GM12878 (cell line): ENCODE results near the gene BBC3. TPM values are rescaled to one million over a fixed set of nuclear protein-coding genes. Genes with fewer than 3 reads are reported as not detected.
A peak's percentile ranks its signal among the peaks of the same experiment; 100 is the strongest.

Experiments
- ATF3 ChIP-seq: IDR thresholded peaks from 2 replicates; pipeline ENCODE4 v1.6.1; 2011; ENCODE audit warnings: low read depth, mild to moderate bottlenecking, low read length, moderate library complexity, borderline replicate concordance; ENCODE audit errors: extremely low read depth
- CREM ChIP-seq: IDR thresholded peaks from 2 replicates; pipeline ENCODE4 v1.6.1; 2014; ENCODE audit warnings: antibody characterized with exemption, low read depth
- E4F1 ChIP-seq: fragments of 450-650 bp; IDR thresholded peaks from 2 replicates; pipeline ENCODE4 v1.6.1; 2018; ENCODE audit warnings: borderline replicate concordance, mild to moderate bottlenecking; ENCODE audit not compliant: partially characterized antibody
- EP300 ChIP-seq, 2 experiments: fragments of 150-350 bp in 1 of 2; IDR thresholded peaks; 2 replicates each; pipeline ENCODE4 v1.6.1; 2011 to 2012; ENCODE audit warnings: low read depth in 2 of 2, low read length in 2 of 2, borderline replicate concordance in 1 of 2, improper control_type of control experiment in 1 of 2, inconsistent platforms in 1 of 2; ENCODE audit not compliant: control insufficient read depth in 1 of 2
- MEF2B ChIP-seq: fragments of 450-650 bp; IDR thresholded peaks from 2 replicates; pipeline ENCODE4 v1.6.1; 2018; ENCODE audit warnings: mild to moderate bottlenecking, moderate library complexity; ENCODE audit not compliant: partially characterized antibody, poor library complexity, severe bottlenecking
- NR2C1 ChIP-seq: fragments of 450-650 bp; IDR thresholded peaks from 2 replicates; pipeline ENCODE4 v1.6.1; 2017; ENCODE audit warnings: antibody characterized with exemption, mild to moderate bottlenecking, moderate library complexity
- ZSCAN29 ChIP-seq: fragments of 450-650 bp; IDR thresholded peaks from 2 replicates; pipeline ENCODE4 v1.6.1; 2017; ENCODE audit warnings: mild to moderate bottlenecking, moderate library complexity
- polyA plus RNA-seq, 11 experiments: library from polyadenylated mRNA; depleted of rRNA in 4 of 11; unstranded in 6 of 11; stranded (reverse) in 5 of 11; fragments of >200 nt; fragmentation: Nextera tagmentation in 4 of 11; fragmentation: Illumina TruSeq in 1 of 11; extraction: Ambion mirVana in 4 of 11; extraction: Trizol in 1 of 11; gene quantifications; 1 replicate in 1 of 11; 2 replicates in 10 of 11; pipeline versions ENCODE4 v1.2.1 to v1.2.3, GENCODE V29; 2011 to 2016; ENCODE audit warnings: inconsistent platforms in 2 of 11, missing spikeins in 2 of 11, low read depth in 1 of 11
- total RNA-seq, 4 experiments: library from RNA; depleted of rRNA in 3 of 4; stranded (reverse); fragments of >200 nt in 3 of 4; fragmentation: Illumina TruSeq in 1 of 4; extraction: Trizol in 1 of 4; gene quantifications; 2 replicates each; pipeline versions ENCODE4 v1.2.1 to v1.2.3, GENCODE V29; 2013 to 2021
- TF ChIP-seq, protein P1 (sequence below): fragments of 450-650 bp; IDR thresholded peaks from 2 replicates; pipeline ENCODE4 v1.6.1; 2017; ENCODE audit warnings: mild to moderate bottlenecking, moderate library complexity
- TF ChIP-seq, protein P2 (sequence below): fragments of 450-650 bp; formaldehyde crosslinking; IDR thresholded peaks from 2 replicates; pipeline ENCODE4 v1.4.0; 2020; ENCODE audit warnings: mild to moderate bottlenecking, moderate library complexity
- TF ChIP-seq, protein P3 (sequence below): fragments of 450-650 bp; IDR thresholded peaks from 2 replicates; pipeline ENCODE4 v1.6.1; 2017; ENCODE audit warnings: low read depth, mild to moderate bottlenecking, moderate library complexity
- TF ChIP-seq, protein P4 (sequence below): fragments of 450-650 bp; IDR thresholded peaks from 2 replicates; pipeline ENCODE4 v1.6.1; 2018; ENCODE audit warnings: mild to moderate bottlenecking, low read depth, moderate library complexity; ENCODE audit not compliant: partially characterized antibody

Gene BBC3
- total and polyA plus RNA-seq, 10 of the 15 experiments (the other 5 are each of a cell fraction or from before 2014, with no cell fraction given) = 0.10 to 17.9 (median 7.5) TPM

- TF ChIP-seq, protein P1, sequence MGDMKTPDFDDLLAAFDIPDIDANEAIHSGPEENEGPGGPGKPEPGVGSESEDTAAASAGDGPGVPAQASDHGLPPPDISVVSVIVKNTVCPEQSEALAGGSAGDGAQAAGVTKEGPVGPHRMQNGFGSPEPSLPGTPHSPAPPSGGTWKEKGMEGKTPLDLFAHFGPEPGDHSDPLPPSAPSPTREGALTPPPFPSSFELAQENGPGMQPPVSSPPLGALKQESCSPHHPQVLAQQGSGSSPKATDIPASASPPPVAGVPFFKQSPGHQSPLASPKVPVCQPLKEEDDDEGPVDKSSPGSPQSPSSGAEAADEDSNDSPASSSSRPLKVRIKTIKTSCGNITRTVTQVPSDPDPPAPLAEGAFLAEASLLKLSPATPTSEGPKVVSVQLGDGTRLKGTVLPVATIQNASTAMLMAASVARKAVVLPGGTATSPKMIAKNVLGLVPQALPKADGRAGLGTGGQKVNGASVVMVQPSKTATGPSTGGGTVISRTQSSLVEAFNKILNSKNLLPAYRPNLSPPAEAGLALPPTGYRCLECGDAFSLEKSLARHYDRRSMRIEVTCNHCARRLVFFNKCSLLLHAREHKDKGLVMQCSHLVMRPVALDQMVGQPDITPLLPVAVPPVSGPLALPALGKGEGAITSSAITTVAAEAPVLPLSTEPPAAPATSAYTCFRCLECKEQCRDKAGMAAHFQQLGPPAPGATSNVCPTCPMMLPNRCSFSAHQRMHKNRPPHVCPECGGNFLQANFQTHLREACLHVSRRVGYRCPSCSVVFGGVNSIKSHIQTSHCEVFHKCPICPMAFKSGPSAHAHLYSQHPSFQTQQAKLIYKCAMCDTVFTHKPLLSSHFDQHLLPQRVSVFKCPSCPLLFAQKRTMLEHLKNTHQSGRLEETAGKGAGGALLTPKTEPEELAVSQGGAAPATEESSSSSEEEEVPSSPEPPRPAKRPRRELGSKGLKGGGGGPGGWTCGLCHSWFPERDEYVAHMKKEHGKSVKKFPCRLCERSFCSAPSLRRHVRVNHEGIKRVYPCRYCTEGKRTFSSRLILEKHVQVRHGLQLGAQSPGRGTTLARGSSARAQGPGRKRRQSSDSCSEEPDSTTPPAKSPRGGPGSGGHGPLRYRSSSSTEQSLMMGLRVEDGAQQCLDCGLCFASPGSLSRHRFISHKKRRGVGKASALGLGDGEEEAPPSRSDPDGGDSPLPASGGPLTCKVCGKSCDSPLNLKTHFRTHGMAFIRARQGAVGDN = peak; percentile 48
- TF ChIP-seq E4F1 = peak; percentile 78
- peak; percentile 45 for TF ChIP-seq NR2C1
- TF ChIP-seq MEF2B = peak; percentile 37
- TF ChIP-seq, protein P2, sequence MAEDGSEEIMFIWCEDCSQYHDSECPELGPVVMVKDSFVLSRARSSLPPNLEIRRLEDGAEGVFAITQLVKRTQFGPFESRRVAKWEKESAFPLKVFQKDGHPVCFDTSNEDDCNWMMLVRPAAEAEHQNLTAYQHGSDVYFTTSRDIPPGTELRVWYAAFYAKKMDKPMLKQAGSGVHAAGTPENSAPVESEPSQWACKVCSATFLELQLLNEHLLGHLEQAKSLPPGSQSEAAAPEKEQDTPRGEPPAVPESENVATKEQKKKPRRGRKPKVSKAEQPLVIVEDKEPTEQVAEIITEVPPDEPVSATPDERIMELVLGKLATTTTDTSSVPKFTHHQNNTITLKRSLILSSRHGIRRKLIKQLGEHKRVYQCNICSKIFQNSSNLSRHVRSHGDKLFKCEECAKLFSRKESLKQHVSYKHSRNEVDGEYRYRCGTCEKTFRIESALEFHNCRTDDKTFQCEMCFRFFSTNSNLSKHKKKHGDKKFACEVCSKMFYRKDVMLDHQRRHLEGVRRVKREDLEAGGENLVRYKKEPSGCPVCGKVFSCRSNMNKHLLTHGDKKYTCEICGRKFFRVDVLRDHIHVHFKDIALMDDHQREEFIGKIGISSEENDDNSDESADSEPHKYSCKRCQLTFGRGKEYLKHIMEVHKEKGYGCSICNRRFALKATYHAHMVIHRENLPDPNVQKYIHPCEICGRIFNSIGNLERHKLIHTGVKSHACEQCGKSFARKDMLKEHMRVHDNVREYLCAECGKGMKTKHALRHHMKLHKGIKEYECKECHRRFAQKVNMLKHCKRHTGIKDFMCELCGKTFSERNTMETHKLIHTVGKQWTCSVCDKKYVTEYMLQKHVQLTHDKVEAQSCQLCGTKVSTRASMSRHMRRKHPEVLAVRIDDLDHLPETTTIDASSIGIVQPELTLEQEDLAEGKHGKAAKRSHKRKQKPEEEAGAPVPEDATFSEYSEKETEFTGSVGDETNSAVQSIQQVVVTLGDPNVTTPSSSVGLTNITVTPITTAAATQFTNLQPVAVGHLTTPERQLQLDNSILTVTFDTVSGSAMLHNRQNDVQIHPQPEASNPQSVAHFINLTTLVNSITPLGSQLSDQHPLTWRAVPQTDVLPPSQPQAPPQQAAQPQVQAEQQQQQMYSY = no peak
- 0 out of 4 replicates have a peak, but pooled peaks of 1 of the 2 experiments have one; percentile 11 for TF ChIP-seq EP300 (IDR thresholded peaks at IDR 0.05; ENCODE audit: borderline replicate concordance in 1 of 2, control insufficient read depth in 1 of 2, low read depth in 2 of 2, low read length in 2 of 2)
- peak; percentile 83 for TF ChIP-seq CREM
- no peak for TF ChIP-seq ZSCAN29
- TF ChIP-seq, protein P3, sequence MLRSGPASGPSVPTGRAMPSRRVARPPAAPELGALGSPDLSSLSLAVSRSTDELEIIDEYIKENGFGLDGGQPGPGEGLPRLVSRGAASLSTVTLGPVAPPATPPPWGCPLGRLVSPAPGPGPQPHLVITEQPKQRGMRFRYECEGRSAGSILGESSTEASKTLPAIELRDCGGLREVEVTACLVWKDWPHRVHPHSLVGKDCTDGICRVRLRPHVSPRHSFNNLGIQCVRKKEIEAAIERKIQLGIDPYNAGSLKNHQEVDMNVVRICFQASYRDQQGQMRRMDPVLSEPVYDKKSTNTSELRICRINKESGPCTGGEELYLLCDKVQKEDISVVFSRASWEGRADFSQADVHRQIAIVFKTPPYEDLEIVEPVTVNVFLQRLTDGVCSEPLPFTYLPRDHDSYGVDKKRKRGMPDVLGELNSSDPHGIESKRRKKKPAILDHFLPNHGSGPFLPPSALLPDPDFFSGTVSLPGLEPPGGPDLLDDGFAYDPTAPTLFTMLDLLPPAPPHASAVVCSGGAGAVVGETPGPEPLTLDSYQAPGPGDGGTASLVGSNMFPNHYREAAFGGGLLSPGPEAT = peak; percentile 59
- TF ChIP-seq, protein P4, sequence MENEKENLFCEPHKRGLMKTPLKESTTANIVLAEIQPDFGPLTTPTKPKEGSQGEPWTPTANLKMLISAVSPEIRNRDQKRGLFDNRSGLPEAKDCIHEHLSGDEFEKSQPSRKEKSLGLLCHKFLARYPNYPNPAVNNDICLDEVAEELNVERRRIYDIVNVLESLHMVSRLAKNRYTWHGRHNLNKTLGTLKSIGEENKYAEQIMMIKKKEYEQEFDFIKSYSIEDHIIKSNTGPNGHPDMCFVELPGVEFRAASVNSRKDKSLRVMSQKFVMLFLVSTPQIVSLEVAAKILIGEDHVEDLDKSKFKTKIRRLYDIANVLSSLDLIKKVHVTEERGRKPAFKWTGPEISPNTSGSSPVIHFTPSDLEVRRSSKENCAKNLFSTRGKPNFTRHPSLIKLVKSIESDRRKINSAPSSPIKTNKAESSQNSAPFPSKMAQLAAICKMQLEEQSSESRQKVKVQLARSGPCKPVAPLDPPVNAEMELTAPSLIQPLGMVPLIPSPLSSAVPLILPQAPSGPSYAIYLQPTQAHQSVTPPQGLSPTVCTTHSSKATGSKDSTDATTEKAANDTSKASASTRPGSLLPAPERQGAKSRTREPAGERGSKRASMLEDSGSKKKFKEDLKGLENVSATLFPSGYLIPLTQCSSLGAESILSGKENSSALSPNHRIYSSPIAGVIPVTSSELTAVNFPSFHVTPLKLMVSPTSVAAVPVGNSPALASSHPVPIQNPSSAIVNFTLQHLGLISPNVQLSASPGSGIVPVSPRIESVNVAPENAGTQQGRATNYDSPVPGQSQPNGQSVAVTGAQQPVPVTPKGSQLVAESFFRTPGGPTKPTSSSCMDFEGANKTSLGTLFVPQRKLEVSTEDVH = peak; percentile 85
- TF ChIP-seq ATF3 = no peak
Observed at GRCh38 chr19:47273313-47274070, 42.5 kb upstream of the BBC3 start (continued).
